Body of pancreas (tissue), 4 donors: ENCODE measurements around the gene CRYZL1. TPM values are rescaled to one million over a fixed set of nuclear protein-coding genes. Genes with fewer than 3 reads are reported as not detected.
A peak's percentile ranks its signal among the peaks of the same experiment; 100 is the strongest.

ENCODE experiments used
- ATAC-seq: fragments of 150-250 bp; one replicate; pipeline ENCODE4 v1.9.1; 2016
- DNase-seq, 4 donors: peaks; one replicate each; pipeline ENCODE4 v3.0.0-alpha.2; 2019
- H3K27ac ChIP-seq, 4 donors: fragments of 200-600 bp; sonication (generic); 1 replicate in 3 of 4; 2 replicates in 1 of 4; pipeline versions ENCODE4 v1.5.1 to v1.6.1; 2016 to 2019; ENCODE audit warnings: mild to moderate bottlenecking in 1 of 4, mixed read lengths in 1 of 4, moderate library complexity in 1 of 4
- H3K27me3 ChIP-seq, 2 donors: fragments of 200-600 bp; sonication (generic); one replicate each; pipeline ENCODE4 v1.6.0; 2016; ENCODE audit warnings: mild to moderate bottlenecking in 1 of 2
- H3K36me3 ChIP-seq, 2 donors: fragments of 200-600 bp; sonication (generic); replicated peaks in 1 of 2; 2 replicates each; pipeline ENCODE4 v1.5.1; 2016; ENCODE audit warnings: low read depth in 2 of 2; ENCODE audit not compliant: insufficient read depth in 1 of 2
- H3K4me1 ChIP-seq: fragments of 200-600 bp; sonication (generic); one replicate; pipeline ENCODE4 v1.6.0; 2016
- H3K4me3 ChIP-seq, 2 donors: fragments of 200-600 bp; sonication (generic); 1 replicate in 1 of 2; 2 replicates in 1 of 2; pipeline ENCODE4 v1.5.1; 2016 to 2019
- H3K9me3 ChIP-seq, 3 donors: fragments of 200-600 bp; sonication (generic); 1 replicate in 2 of 3; 2 replicates in 1 of 3; pipeline ENCODE4 v1.5.1; 2016
- POLR2A ChIP-seq, 3 donors: fragments of 450-650 bp; IDR thresholded peaks; one replicate each; pipeline ENCODE4 v1.6.1; 2016; ENCODE audit warnings: antibody characterized with exemption in 3 of 3, mild to moderate bottlenecking in 2 of 3
- WGBS, 2 donors: methylation state at CpG; one replicate each; pipeline ENCODE4 v1.1.5; 2017; 5-methylcytosine and 5-hydroxymethylcytosine counted together
- intact Hi-C: fragments of 100-400 bp; cut with DNase I; formaldehyde crosslinking; loops from one replicate; pipeline ENCODE4 v1.15.1; 2023
- total RNA-seq, 2 donors: library from RNA; depleted of rRNA; stranded (reverse); fragments of >200 nt; gene quantifications; one replicate each; pipeline ENCODE4 v1.1.0, GENCODE V29; 2016
- TF ChIP-seq, protein P1 (sequence below), 7 experiments: fragments of 450-650 bp in 4 of 7; fragments of 200-600 bp in 3 of 7; sonication (generic) in 3 of 7; IDR thresholded peaks; one replicate each; pipeline ENCODE4 v1.5.1; 2016 to 2019; ENCODE audit warnings: antibody characterized with exemption in 7 of 7

Gene CRYZL1
- total RNA-seq, 2 donors from 2014 or later = 22.3 to 31.6 TPM

GRCh38 chr21:33550772-33551660 lies 90.5 kb downstream of the CRYZL1 start:
- no peak for ATAC-seq
- no peak for DNase-seq
- H3K36me3 ChIP-seq = peaks cover 20 to 52% of the 10 kb centered on the region in 2 donors
- no peak overlapping the region for H3K4me3 ChIP-seq
- H3K27me3 ChIP-seq = no peaks in the 10 kb centered on the region
- TF ChIP-seq POLR2A (IDR thresholded peaks at IDR 0.05) = no peak
- 95 to 100% methylated on average over 12 to 21 of the region's 23 CpGs for WGBS, 2 donors
- no peak overlapping the region for H3K27ac ChIP-seq
- H3K4me1 ChIP-seq = peaks cover 4% of the 10 kb centered on the region
- intact Hi-C loops = no loop called here
- no peaks in the 10 kb centered on the region for H3K9me3 ChIP-seq

DNA sequence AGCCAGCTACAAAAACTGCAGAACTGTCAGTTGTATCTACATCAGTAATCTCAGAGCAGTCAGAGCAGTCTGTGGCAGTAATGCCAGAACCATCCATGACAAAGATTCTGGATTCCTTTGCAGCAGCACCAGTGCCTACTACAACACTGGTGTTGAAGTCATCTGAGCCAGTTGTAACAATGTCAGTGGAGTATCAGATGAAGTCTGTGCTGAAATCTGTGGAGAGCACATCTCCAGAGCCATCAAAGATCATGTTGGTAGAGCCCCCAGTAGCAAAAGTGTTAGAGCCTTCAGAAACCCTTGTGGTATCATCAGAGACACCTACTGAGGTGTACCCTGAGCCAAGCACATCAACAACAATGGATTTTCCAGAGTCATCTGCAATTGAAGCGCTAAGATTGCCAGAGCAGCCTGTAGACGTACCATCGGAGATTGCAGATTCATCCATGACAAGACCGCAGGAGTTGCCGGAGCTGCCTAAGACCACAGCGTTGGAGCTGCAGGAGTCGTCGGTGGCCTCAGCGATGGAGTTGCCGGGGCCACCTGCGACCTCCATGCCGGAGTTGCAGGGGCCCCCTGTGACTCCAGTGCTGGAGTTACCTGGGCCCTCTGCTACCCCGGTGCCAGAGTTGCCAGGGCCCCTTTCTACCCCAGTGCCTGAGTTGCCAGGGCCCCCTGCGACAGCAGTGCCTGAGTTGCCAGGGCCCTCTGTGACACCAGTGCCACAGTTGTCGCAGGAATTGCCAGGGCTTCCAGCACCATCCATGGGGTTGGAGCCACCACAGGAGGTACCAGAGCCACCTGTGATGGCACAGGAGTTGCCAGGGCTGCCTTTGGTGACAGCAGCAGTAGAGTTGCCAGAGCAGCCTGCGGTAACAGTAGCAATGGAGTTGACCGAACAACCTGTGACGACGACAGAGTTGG lies 91.4 kb downstream of the CRYZL1 start:
- WGBS, 2 donors = 94 to 96% methylated on average over 14 to 19 of the region's 19 CpGs
- H3K4me3 ChIP-seq = no peak overlapping the region
- intact Hi-C loops = no loop called here
- H3K27me3 ChIP-seq = no peaks in the 10 kb centered on the region
- H3K36me3 ChIP-seq = peaks cover 20 to 52% of the 10 kb centered on the region in 2 donors
- no peak overlapping the region for H3K27ac ChIP-seq
- no peak for ATAC-seq
- H3K4me1 ChIP-seq = peaks cover 11% of the 10 kb centered on the region
- no peak for DNase-seq
- TF ChIP-seq, protein P1, sequence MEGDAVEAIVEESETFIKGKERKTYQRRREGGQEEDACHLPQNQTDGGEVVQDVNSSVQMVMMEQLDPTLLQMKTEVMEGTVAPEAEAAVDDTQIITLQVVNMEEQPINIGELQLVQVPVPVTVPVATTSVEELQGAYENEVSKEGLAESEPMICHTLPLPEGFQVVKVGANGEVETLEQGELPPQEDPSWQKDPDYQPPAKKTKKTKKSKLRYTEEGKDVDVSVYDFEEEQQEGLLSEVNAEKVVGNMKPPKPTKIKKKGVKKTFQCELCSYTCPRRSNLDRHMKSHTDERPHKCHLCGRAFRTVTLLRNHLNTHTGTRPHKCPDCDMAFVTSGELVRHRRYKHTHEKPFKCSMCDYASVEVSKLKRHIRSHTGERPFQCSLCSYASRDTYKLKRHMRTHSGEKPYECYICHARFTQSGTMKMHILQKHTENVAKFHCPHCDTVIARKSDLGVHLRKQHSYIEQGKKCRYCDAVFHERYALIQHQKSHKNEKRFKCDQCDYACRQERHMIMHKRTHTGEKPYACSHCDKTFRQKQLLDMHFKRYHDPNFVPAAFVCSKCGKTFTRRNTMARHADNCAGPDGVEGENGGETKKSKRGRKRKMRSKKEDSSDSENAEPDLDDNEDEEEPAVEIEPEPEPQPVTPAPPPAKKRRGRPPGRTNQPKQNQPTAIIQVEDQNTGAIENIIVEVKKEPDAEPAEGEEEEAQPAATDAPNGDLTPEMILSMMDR (IDR thresholded peaks at IDR 0.05) = no peak
- no peak for TF ChIP-seq POLR2A (IDR thresholded peaks at IDR 0.05)
- no peaks in the 10 kb centered on the region for H3K9me3 ChIP-seq

GRCh38 chr21:33546086-33546485 lies 95.5 kb downstream of the CRYZL1 start:
- H3K27ac ChIP-seq = no peak overlapping the region
- ATAC-seq (no peak), DNase-seq (no peak)
- H3K4me1 ChIP-seq = peaks cover 20% of the 10 kb centered on the region
- 39 to 40% methylated on average over 3 of the region's 3 CpGs for WGBS, 2 donors
- TF ChIP-seq POLR2A (IDR thresholded peaks at IDR 0.05) = no peak
- TF ChIP-seq, protein P1 (IDR thresholded peaks at IDR 0.05) = no peak
- H3K36me3 ChIP-seq = peaks cover 13 to 17% of the 10 kb centered on the region in 2 donors
- H3K27me3 ChIP-seq = no peaks in the 10 kb centered on the region
- no peaks in the 10 kb centered on the region for H3K9me3 ChIP-seq
- H3K4me3 ChIP-seq = no peak overlapping the region
- intact Hi-C loops = no loop called here

GRCh38 chr21:33544451-33545195 lies 96.9 kb downstream of the CRYZL1 start:
- no peak for TF ChIP-seq POLR2A (IDR thresholded peaks at IDR 0.05)
- TF ChIP-seq, protein P1 (IDR thresholded peaks at IDR 0.05) = no peak
- no peaks in the 10 kb centered on the region for H3K9me3 ChIP-seq
- H3K27ac ChIP-seq = peak overlapping the region in 2 of 4 donors; percentile 98 to 99
- peak overlapping the region in 1 of 2 donors; percentile 69 for H3K4me3 ChIP-seq
- 1 to 4% methylated on average over 8 of the region's 8 CpGs for WGBS, 2 donors
- no peak for ATAC-seq
- intact Hi-C loops = no loop called here
- H3K36me3 ChIP-seq = peaks cover 1 to 6% of the 10 kb centered on the region in 2 donors
- DNase-seq = no peak
- H3K4me1 ChIP-seq = peaks cover 33% of the 10 kb centered on the region
- H3K27me3 ChIP-seq = no peaks in the 10 kb centered on the region
